Epithelial cell of proximal tubule (primary cell): ENCODE measurements around the gene GLUD1. TPM values are rescaled to one million over a fixed set of nuclear protein-coding genes. Genes with fewer than 3 reads are reported as not detected.
A peak's percentile ranks its signal among the peaks of the same experiment; 100 is the strongest.
"Not testable (repeated sequence)": the region's sequence is repeated elsewhere in the genome, so short reads cannot be mapped to it uniquely, and the experiment has no call there.

ENCODE experiments used
- DNase-seq: peaks from one replicate; pipeline ENCODE4 v3.0.0-alpha.2; 2011; ENCODE audit warnings: low read depth
- H3K4me3 ChIP-seq: 2 replicates; pipeline ENCODE4 v1.5.1; 2011; ENCODE audit warnings: low read depth, mild to moderate bottlenecking, low read length
- CTCF ChIP-seq: conservative IDR thresholded peaks from 2 replicates; pipeline ENCODE4 v1.5.1; 2012; ENCODE audit warnings: low read depth, mild to moderate bottlenecking, low read length
- total RNA-seq: library from RNA; depleted of rRNA; stranded (reverse); fragments of >200 nt; gene quantifications from 2 replicates; pipeline ENCODE4 v1.2.3, GENCODE V29; 2015

The GLUD1 gene
- total RNA-seq, 1 donor from 2014 or later: 155 TPM

- H3K4me3 ChIP-seq: peak overlapping the region; percentile 67
- DNase-seq: no peak
- no peak for TF ChIP-seq CTCF
Measured at GRCh38 chr10:87092376-87092860, 2.2 kb downstream of the GLUD1 start.

DNA sequence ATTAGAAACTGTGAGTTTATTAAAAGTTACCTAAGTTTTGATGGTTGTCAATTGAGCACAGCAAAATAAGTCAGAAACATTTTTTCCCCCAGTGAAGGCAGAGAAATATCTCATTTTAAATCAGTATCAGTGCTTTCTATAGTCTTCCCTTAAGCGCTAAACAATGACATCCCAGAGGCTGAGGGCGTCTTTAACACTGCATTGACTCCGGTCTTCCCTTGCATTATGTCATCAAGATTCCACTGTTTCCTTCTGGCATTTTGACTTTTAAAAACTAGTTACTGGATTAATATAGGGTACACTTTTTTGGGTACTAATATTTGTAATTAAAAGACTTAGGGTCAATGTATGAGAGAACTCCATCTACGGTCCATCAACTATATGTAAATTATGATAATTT lies 3.9 kb downstream of the GLUD1 start:
- TF ChIP-seq CTCF: no peak

DNA sequence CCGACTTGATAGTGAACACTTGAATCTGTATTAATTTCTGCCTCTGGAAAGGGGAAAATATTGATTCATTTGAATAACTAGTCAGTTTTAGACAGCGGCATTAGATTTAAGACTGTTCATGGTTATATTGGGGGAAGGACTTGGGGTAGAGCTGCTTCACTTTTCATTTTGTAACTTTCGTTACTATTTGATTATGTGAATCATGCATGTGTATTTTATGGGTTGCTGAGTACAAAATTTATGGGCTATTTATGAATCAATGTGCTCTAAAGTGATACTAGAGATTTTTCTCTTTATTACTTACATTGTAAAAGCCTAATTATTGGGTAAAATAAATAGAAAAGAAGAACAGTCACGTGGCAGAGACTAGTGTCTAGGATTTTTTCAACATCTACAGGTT lies 4.9 kb downstream of the GLUD1 start:
- no peak for TF ChIP-seq CTCF
- DNase-seq: no peak
- H3K4me3 ChIP-seq: no peak overlapping the region

More for the DNA sequence above, 3.9 kb downstream of the GLUD1 start:
- H3K4me3 ChIP-seq: peak overlapping the region; percentile 67
- no peak for DNase-seq

DNA sequence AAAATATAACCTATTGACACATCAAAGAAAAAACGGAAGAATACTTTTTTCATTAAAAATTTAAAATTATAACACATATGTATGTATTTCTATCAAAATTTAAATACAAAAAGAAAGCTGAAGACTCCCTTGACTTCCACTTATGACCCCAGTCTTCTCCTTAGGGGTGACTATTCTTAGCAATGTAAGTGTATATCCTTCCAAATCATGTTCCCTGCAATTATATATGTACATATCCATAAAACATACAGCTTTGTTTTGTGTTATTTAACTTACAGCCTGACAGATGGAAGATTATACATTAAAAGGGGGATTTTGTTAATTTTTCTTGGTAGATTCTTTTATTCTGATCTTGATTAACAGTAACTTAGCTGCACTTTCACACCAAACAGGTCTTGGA lies 9.1 kb downstream of the GLUD1 start:
- no peak for TF ChIP-seq CTCF
- DNase-seq: no peak
- no peak overlapping the region for H3K4me3 ChIP-seq

DNA sequence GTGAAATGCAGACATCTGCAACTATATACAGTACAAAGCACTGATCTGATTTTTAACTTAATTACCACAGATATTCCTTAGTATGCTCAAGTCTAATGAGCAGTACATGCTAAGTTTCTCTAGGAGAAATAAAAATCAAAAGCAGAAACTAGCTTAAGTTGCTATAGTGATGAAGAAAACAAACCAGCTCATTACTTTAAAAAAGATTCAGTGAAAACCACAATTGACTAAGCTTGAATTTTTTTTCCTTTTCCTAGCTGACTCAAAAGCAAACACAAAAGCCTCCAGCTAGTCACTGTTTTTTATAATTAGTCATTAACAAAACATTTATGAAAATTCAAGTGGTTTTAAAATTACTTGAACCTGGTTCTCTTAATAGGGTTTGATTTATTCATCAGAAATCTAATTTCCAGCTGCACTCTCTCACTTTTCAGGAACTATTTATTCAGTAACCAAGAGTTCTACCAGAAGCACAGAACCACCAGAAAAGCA lies 10.3 kb downstream of the GLUD1 start:
- peak; percentile 76 for DNase-seq
- not testable (repeated sequence) for H3K4me3 ChIP-seq

DNA sequence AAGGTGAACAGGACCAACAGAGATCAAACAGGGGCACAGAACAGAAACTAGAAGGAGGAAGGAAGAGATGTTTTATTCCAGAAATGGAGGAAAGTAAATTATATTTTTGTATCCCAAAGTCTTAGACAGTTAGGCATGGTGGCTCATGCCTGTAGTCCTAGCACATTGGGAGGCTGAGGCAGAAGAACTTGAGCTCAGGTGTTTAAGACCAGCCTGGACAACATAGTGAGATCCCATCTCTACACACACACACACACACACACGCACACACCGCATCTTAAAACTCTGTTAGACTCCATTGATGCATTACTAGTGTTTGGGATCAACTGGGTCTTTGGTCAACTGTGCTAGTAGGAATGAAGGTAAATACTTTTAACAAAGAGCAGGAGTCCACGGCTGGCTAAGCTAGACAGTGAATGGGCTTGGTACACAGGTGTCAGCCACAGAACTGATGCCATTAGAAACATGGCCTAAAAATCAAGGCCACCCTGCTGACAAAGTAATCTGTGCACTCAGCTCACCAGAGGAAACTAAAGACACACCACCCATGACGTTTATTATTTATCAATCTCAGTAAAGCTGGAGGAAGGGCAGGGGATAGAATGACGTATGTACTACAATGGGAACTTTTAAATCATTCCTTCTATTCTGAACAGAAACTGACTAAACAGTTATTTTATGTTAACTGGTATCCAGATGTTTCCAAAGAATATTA lies 10.9 kb downstream of the GLUD1 start:
- DNase-seq, H3K4me3 ChIP-seq: not testable (repeated sequence)

GRCh38 chr10:87082219-87082618 lies 12.4 kb downstream of the GLUD1 start:
- H3K4me3 ChIP-seq: not testable (repeated sequence)
- peak; percentile 88 for DNase-seq

GRCh38 chr10:87081574-87081973 lies 13.1 kb downstream of the GLUD1 start:
- DNase-seq, H3K4me3 ChIP-seq: not testable (repeated sequence)

DNA sequence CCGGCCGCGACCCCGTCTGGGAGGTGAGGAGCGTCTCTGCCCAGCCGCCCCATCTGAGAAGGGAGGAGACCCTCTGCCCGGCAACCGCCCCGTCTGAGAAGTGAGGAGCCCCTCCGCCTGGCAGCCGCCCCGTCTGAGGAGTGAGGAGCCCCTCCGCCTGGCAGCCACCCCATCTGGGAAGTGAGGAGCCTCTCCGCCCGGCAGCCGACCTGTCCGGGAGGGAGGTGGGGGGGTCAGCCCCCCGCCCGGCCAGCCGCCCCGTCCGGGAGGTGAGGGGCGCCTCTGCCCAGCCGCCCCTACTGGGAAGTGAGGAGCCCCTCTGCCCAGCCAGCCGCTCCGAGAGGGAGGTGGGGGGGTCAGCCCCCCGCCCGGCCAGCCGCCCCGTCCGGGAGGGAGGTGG lies 14.0 kb downstream of the GLUD1 start:
- not testable (repeated sequence) for DNase-seq, H3K4me3 ChIP-seq
